H1 (cell line): ENCODE measurements around the gene PDGFA.

Experiments used
- CTCF ChIP-seq, 3 experiments: IDR thresholded peaks; 1 replicate in 2 of 3; 2 replicates in 1 of 3; pipeline versions ENCODE4 v1.5.1 to v1.6.1; 2011; ENCODE audit warnings: low read length in 3 of 3, mild to moderate bottlenecking in 3 of 3, inconsistent platforms in 2 of 3, low read depth in 1 of 3, moderate library complexity in 1 of 3; ENCODE audit not compliant: insufficient read depth in 1 of 3; ENCODE audit errors: control extremely low read depth in 1 of 3
- EP300 ChIP-seq, 2 experiments: IDR thresholded peaks; 1 replicate in 1 of 2; 2 replicates in 1 of 2; pipeline ENCODE4 v1.6.1; 2011 to 2012; ENCODE audit warnings: low read depth in 2 of 2, low read length in 2 of 2, mild to moderate bottlenecking in 2 of 2, borderline replicate concordance in 1 of 2, inconsistent platforms in 1 of 2, moderate library complexity in 1 of 2
- MAFK ChIP-seq: IDR thresholded peaks from 2 replicates; pipeline ENCODE4 v1.6.1; 2012; ENCODE audit warnings: low read depth, mild to moderate bottlenecking, improper control_type of control experiment, low read length
- POLR2A ChIP-seq, 2 experiments: IDR thresholded peaks; 1 replicate in 1 of 2; 2 replicates in 1 of 2; pipeline ENCODE4 v1.6.1; 2011; ENCODE audit warnings: low read depth in 2 of 2, low read length in 2 of 2, mild to moderate bottlenecking in 2 of 2; ENCODE audit errors: control extremely low read depth in 1 of 2
- POLR2AphosphoS5 ChIP-seq: IDR thresholded peaks from 2 replicates; pipeline ENCODE4 v1.6.1; 2011; ENCODE audit warnings: low read depth, low read length
- SP2 ChIP-seq: IDR thresholded peaks from 2 replicates; pipeline ENCODE4 v1.6.1; 2012; ENCODE audit warnings: mild to moderate bottlenecking, low read length, inconsistent platforms
- SRF ChIP-seq: IDR thresholded peaks from 2 replicates; pipeline ENCODE4 v1.6.1; 2011; ENCODE audit warnings: mild to moderate bottlenecking, low read depth, low read length, moderate library complexity
- TEAD4 ChIP-seq: IDR thresholded peaks from 2 replicates; pipeline ENCODE4 v1.6.1; 2012; ENCODE audit warnings: low read depth, low read length, inconsistent platforms, mixed read lengths
- TF ChIP-seq, protein P1 (sequence below): IDR thresholded peaks from 2 replicates; pipeline ENCODE4 v1.6.1; 2011; ENCODE audit warnings: low read length, improper control_type of control experiment

DNA sequence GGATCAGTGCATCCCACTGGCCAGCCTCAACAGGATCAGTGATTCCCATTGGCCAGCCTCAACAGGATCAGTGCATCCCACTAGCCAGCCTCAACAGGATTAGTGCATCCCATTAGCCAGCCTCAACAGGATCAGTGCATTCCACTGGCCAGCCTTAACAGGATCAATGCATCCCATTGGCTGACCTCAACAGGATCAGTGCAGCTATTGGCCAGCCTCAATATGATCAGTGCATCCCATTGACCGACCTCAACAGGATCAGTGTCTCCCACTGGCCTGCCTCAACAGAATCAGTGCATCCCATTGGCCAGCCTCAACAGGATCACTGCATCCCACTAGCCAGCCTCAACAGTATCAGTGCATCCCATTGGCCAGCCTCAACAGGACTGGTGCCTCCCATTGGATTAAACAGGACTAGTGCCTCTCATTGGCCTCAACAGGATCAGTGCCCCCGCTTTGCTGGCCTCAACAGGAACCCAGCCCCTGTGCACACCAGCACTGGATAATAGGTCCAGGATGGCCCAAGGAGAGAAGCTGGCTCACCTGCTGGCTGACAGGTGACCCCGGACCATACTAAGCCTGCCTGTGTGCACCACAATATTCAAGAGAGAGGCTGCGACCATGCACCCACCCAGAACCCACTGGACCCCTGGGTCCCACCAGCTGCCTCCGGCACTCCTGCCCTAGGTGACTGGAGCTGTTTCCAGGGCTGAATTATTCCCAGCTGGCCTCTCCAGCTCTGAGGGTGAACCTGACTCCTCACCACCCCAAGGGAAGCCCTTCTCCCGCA, 59.9 kb downstream of the PDGFA start:
- TF ChIP-seq EP300 (IDR thresholded peaks at IDR 0.05; ENCODE audit: borderline replicate concordance in 1 of 2, low read depth in 2 of 2, low read length in 2 of 2) (no peak), POLR2A (IDR thresholded peaks at IDR 0.05; ENCODE audit: control extremely low read depth in 1 of 2, low read depth in 2 of 2, low read length in 2 of 2) (no peak), CTCF (IDR thresholded peaks at IDR 0.05; ENCODE audit: control extremely low read depth in 1 of 3, insufficient read depth in 1 of 3, low read depth in 1 of 3, low read length in 3 of 3) (no peak), MAFK (no peak), SRF (no peak), SP2 (no peak), TEAD4 (no peak), POLR2AphosphoS5 (no peak)
- TF ChIP-seq, protein P1, sequence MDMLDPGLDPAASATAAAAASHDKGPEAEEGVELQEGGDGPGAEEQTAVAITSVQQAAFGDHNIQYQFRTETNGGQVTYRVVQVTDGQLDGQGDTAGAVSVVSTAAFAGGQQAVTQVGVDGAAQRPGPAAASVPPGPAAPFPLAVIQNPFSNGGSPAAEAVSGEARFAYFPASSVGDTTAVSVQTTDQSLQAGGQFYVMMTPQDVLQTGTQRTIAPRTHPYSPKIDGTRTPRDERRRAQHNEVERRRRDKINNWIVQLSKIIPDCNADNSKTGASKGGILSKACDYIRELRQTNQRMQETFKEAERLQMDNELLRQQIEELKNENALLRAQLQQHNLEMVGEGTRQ: no peak
